ENCODE results near the gene FAM163A.

The FAM163A gene

GRCh38 chr1:179743679-179744400, 749 bp downstream of the FAM163A start:
- no peak for DNase-seq (ENCODE audit: insufficient read length, low spot score)

GRCh38 chr1:179744401-179745130, 1.5 kb downstream of the FAM163A start:
- DNase-seq (ENCODE audit: insufficient read length, low spot score) (no peak), FAIRE-seq (no peak)
- TF ChIP-seq POLR2A (IDR thresholded peaks at IDR 0.05; ENCODE audit: low read depth, low read length) = no peak

More at GRCh38 chr1:179743679-179744400, 749 bp downstream of the FAM163A start:
- TF ChIP-seq POLR2A (IDR thresholded peaks at IDR 0.05; ENCODE audit: low read depth, low read length) = no peak
- FAIRE-seq = no peak

- no peak for TF ChIP-seq POLR2A (IDR thresholded peaks at IDR 0.05; ENCODE audit: low read depth, low read length)
- FAIRE-seq (no peak), DNase-seq (ENCODE audit: insufficient read length, low spot score) (no peak)
Observed at GRCh38 chr1:179745131-179745611, 2.1 kb downstream of the FAM163A start.

- FAIRE-seq = no peak
- no peak for TF ChIP-seq POLR2A (IDR thresholded peaks at IDR 0.05; ENCODE audit: low read depth, low read length)
Observed at GRCh38 chr1:179745743-179746142, 2.7 kb downstream of the FAM163A start.

GRCh38 chr1:179747611-179748010, 4.5 kb downstream of the FAM163A start:
- no peak for FAIRE-seq
- TF ChIP-seq POLR2A (IDR thresholded peaks at IDR 0.05; ENCODE audit: low read depth, low read length) = no peak
- no peak for DNase-seq (ENCODE audit: insufficient read length, low spot score)

More at GRCh38 chr1:179745743-179746142, 2.7 kb downstream of the FAM163A start:
- no peak for DNase-seq (ENCODE audit: insufficient read length, low spot score)

GRCh38 chr1:179748772-179749171, 5.7 kb downstream of the FAM163A start:
- TF ChIP-seq POLR2A (IDR thresholded peaks at IDR 0.05; ENCODE audit: low read depth, low read length) = no peak
- FAIRE-seq (no peak), DNase-seq (ENCODE audit: insufficient read length, low spot score) (no peak)

- DNase-seq (ENCODE audit: insufficient read length, low spot score) = no peak
- no peak for FAIRE-seq
- no peak for TF ChIP-seq POLR2A (IDR thresholded peaks at IDR 0.05; ENCODE audit: low read depth, low read length)
Observed at GRCh38 chr1:179750630-179751029, 7.5 kb downstream of the FAM163A start.

GRCh38 chr1:179753061-179753460, 10.0 kb downstream of the FAM163A start:
- no peak for TF ChIP-seq POLR2A (IDR thresholded peaks at IDR 0.05; ENCODE audit: low read depth, low read length)
- DNase-seq (ENCODE audit: insufficient read length, low spot score) (no peak), FAIRE-seq (no peak)

GRCh38 chr1:179754041-179754624, 11.0 kb downstream of the FAM163A start:
- FAIRE-seq (no peak), DNase-seq (ENCODE audit: insufficient read length, low spot score) (peak; percentile 33)
- no peak for TF ChIP-seq POLR2A (IDR thresholded peaks at IDR 0.05; ENCODE audit: low read depth, low read length)

GRCh38 chr1:179757933-179758332, 14.8 kb downstream of the FAM163A start:
- TF ChIP-seq POLR2A (IDR thresholded peaks at IDR 0.05; ENCODE audit: low read depth, low read length) = no peak
- FAIRE-seq (no peak), DNase-seq (ENCODE audit: insufficient read length, low spot score) (no peak)

GRCh38 chr1:179760521-179760920, 17.4 kb downstream of the FAM163A start:
- FAIRE-seq = no peak
- DNase-seq (ENCODE audit: insufficient read length, low spot score) = no peak
- TF ChIP-seq POLR2A (IDR thresholded peaks at IDR 0.05; ENCODE audit: low read depth, low read length) = no peak

- no peak for TF ChIP-seq POLR2A (IDR thresholded peaks at IDR 0.05; ENCODE audit: low read depth, low read length)
- DNase-seq (ENCODE audit: insufficient read length, low spot score) (no peak), FAIRE-seq (no peak)
Observed at GRCh38 chr1:179761296-179761695, 18.2 kb downstream of the FAM163A start.

GRCh38 chr1:179761846-179762640, 19.0 kb downstream of the FAM163A start:
- FAIRE-seq (no peak), DNase-seq (ENCODE audit: insufficient read length, low spot score) (no peak)
- TF ChIP-seq POLR2A (IDR thresholded peaks at IDR 0.05; ENCODE audit: low read depth, low read length) = no peak

GRCh38 chr1:179767177-179767581, 24.1 kb downstream of the FAM163A start:
- FAIRE-seq (no peak), DNase-seq (ENCODE audit: insufficient read length, low spot score) (no peak)
- no peak for TF ChIP-seq POLR2A (IDR thresholded peaks at IDR 0.05; ENCODE audit: low read depth, low read length)
